ENCODE measurements around the gene HIF3A. TPM values are rescaled to one million over a fixed set of nuclear protein-coding genes. Genes with fewer than 3 reads are reported as not detected.
"Not testable (repeated sequence)": the region's sequence is repeated elsewhere in the genome, so short reads cannot be mapped to it uniquely, and the experiment has no call there.

Gene HIF3A
- total RNA-seq, 4 donors from 2014 or later, result 3.8 to 52.8 (median 6.2) TPM

- 12 to 15% methylated on average over 10 of the region's 10 CpGs for WGBS, 2 donors
- TF ChIP-seq CTCF (IDR thresholded peaks at IDR 0.05) (peak; percentile 64 to 96 (median 92)), POLR2A (IDR thresholded peaks at IDR 0.05) (no peak)
- H3K27me3 ChIP-seq, result peaks cover 0 to 58% (median 0%) of the 10 kb centered on the region in 4 donors
- no peaks in the 10 kb centered on the region for H3K36me3 ChIP-seq
- H3K4me1 ChIP-seq, result peaks cover 0 to 12% (median 0%) of the 10 kb centered on the region in 3 donors
- no peak overlapping the region for H3K4me3 ChIP-seq
- H3K9me3 ChIP-seq, result no peaks in the 10 kb centered on the region
- intact Hi-C loops (cut with DNase I), result loop anchor here (5.0 to 10.0 kb wide), 3 partner anchors 81 to 241 kb away; partner anchors contain the start of gene PGLYRP1
- no peak overlapping the region for H3K27ac ChIP-seq
- DNase-seq, result no peak
These were observed 31.5 kb upstream of the HIF3A start for GRCh38 chr19:46265217-46265828.

GRCh38 chr19:46269101-46269500, 27.7 kb upstream of the HIF3A start:
- intact Hi-C loops (cut with DNase I), result loop anchor here (5.0 to 10.0 kb wide), 3 partner anchors 84 to 244 kb away; partner anchors contain the start of gene PGLYRP1
- no peaks in the 10 kb centered on the region for H3K4me1 ChIP-seq
- WGBS, 2 donors, result 66 to 71% methylated on average over 7 of the region's 7 CpGs

GRCh38 chr19:46270521-46271256, 26.2 kb upstream of the HIF3A start:
- Histone ChIP-seq H3K27ac (no peak overlapping the region), H3K27me3 (peaks cover 0 to 47% (median 2%) of the 10 kb centered on the region in 4 donors), H3K4me3 (no peak overlapping the region), H3K4me1 (no peaks in the 10 kb centered on the region), H3K36me3 (no peaks in the 10 kb centered on the region), H3K9me3 (no peaks in the 10 kb centered on the region)
- intact Hi-C loops (cut with DNase I), result no loop called here
- TF ChIP-seq CTCF (IDR thresholded peaks at IDR 0.05) (no peak), POLR2A (IDR thresholded peaks at IDR 0.05) (no peak)
- no peak for DNase-seq
- 39 to 59% methylated on average over 15 to 16 of the region's 17 CpGs for WGBS, 2 donors

More at GRCh38 chr19:46269101-46269500, 27.7 kb upstream of the HIF3A start:
- TF ChIP-seq POLR2A (IDR thresholded peaks at IDR 0.05) (no peak), CTCF (IDR thresholded peaks at IDR 0.05) (no peak)
- H3K27ac ChIP-seq, result no peak overlapping the region
- H3K4me3 ChIP-seq, result no peak overlapping the region
- no peak for DNase-seq
- H3K9me3 ChIP-seq, result no peaks in the 10 kb centered on the region
- no peaks in the 10 kb centered on the region for H3K36me3 ChIP-seq
- peaks cover 0 to 57% (median 2%) of the 10 kb centered on the region in 4 donors for H3K27me3 ChIP-seq

- no peak overlapping the region for H3K27ac ChIP-seq
- TF ChIP-seq CTCF (IDR thresholded peaks at IDR 0.05) (no peak), POLR2A (IDR thresholded peaks at IDR 0.05) (no peak)
- H3K4me1 ChIP-seq, result no peaks in the 10 kb centered on the region
- 40 to 45% methylated on average over 7 to 8 of the region's 8 CpGs for WGBS, 2 donors
- H3K27me3 ChIP-seq, result peaks cover 0 to 43% (median 2%) of the 10 kb centered on the region in 4 donors
- H3K36me3 ChIP-seq, result no peaks in the 10 kb centered on the region
- no peaks in the 10 kb centered on the region for H3K9me3 ChIP-seq
- H3K4me3 ChIP-seq, result no peak overlapping the region
- no peak for DNase-seq
- intact Hi-C loops (cut with DNase I), result no loop called here
These were observed 25.2 kb upstream of the HIF3A start for GRCh38 chr19:46271481-46272197.

GRCh38 chr19:46273931-46274330, 22.9 kb upstream of the HIF3A start:
- not testable (repeated sequence) for DNase-seq

More at GRCh38 chr19:46273931-46274330, 22.9 kb upstream of the HIF3A start:
- H3K9me3 ChIP-seq; H3K36me3 ChIP-seq; H3K4me1 ChIP-seq; H3K4me3 ChIP-seq; intact Hi-C loops (cut with DNase I); H3K27ac ChIP-seq: not testable (repeated sequence)
- H3K27me3 ChIP-seq, result peaks cover 0 to 41% (median 2%) of the 10 kb centered on the region in 4 donors
- 73 to 79% methylated on average over 6 of the region's 6 CpGs for WGBS, 2 donors

Measured in esophagus squamous epithelium (tissue), 5 donors.